Activated CD8-positive, alpha-beta memory T cell treated with anti-CD3 and anti-CD28 coated beads for 36 hours (primary cell): ENCODE measurements around the gene SH3YL1. TPM values are rescaled to one million over a fixed set of nuclear protein-coding genes. Genes with fewer than 3 reads are reported as not detected.

ENCODE experiments used
- CTCF ChIA-PET: fragments of 350-600 bp; sonication (Branson Sonifier 250); formaldehyde crosslinking; loops from one replicate; lab custom pipeline; 2021; ENCODE audit warnings: antibody characterized with exemption; lab: Charles Lee
- POLR2A ChIA-PET: fragments of 350-600 bp; sonication (Branson Sonifier 250); formaldehyde crosslinking; loops from one replicate; lab custom pipeline; 2021; ENCODE audit warnings: antibody characterized with exemption; lab: Charles Lee
- total RNA-seq, 2 experiments: library from RNA; stranded (reverse); gene quantifications; one replicate each; pipeline ENCODE4 v1.2.3, GENCODE V29; 2021

The SH3YL1 gene
- total RNA-seq, 2 experiments from 2014 or later = 16.4 to 17.1 TPM

GRCh38 chr2:283996-284794 lies 20.4 kb upstream of the SH3YL1 start:
- CTCF ChIA-PET = no interaction called here
- POLR2A ChIA-PET = no interaction called here

GRCh38 chr2:282371-283263 lies 18.8 kb upstream of the SH3YL1 start:
- ChIA-PET CTCF (no interaction called here), POLR2A (no interaction called here)

GRCh38 chr2:281381-281780 lies 17.5 kb upstream of the SH3YL1 start:
- ChIA-PET POLR2A (interaction anchor here (0.7 kb wide), 1 partner anchor 344 kb away, joined by 3 read pairs; no protein-coding TSS in a partner anchor), CTCF (no interaction called here)

- ChIA-PET CTCF (no interaction called here), POLR2A (no interaction called here)
These were observed 16.8 kb upstream of the SH3YL1 start for GRCh38 chr2:280650-281110.

GRCh38 chr2:279956-280649 lies 16.3 kb upstream of the SH3YL1 start:
- ChIA-PET POLR2A (no interaction called here), CTCF (no interaction called here)

DNA sequence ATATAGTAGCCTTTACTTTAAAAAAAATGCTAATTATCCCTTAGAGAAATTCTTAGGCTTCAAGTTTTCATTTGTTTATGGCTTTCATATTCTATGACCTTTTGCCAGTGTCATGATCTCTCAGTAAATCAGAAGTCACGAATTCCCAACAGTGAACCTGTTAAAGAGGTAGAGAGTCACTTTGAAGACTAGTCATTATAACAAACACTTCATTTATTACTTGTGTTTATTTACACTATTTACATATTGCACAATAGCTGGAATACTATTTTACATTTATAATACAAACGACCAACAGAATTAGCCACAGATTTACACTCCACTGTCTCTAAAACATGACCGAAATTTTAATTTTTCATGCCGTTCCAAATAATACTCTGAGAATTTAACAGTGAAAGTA lies 15.5 kb upstream of the SH3YL1 start:
- ChIA-PET POLR2A (no interaction called here), CTCF (no interaction called here)

DNA sequence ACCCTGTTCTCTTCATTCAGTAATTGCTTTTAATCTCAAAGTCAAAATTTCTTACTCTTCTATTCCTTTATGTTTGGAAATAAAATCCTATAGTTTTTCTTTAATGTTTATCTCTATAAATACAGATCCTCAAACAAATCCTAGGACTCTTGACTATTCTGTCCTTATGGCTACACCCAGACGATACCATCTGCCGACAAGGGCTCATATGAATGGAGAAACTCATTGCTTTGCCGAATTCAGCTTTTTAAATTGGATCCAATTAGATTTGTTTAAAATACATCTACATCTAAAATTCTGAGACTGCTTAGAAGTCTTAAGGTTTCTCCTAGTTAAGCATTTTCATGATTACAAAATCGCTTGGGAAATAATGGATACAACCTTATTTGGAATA lies 15.1 kb upstream of the SH3YL1 start:
- ChIA-PET POLR2A (no interaction called here), CTCF (no interaction called here)

DNA sequence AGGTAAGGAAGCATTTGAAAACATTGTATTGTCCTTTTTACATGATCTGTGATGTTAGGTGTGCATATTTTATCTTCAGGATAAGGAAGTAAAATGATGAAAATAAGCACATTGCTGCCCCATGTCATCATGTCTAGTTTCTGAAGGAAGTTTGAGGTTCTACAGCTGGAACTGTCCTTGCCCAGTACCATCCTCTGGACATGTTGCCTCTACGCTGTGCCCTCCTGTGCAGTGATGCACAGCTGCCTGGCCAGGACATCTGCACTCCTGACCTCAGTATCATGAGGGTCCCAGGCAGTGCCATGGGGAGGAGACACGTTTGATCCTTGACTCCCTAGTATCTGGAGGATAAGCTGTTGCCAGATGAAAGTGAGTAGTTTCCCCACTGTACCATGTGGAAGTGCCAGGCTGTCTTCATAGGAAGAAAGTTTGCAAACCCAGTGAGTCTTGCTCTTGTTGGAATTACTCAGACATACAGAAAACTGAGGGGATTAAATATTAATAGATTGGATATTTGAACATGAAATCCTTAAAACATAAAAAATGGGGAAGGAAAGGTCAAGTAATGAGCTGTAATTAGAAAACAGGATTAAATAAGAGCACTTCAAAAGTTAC lies 14.6 kb upstream of the SH3YL1 start:
- POLR2A ChIA-PET = no interaction called here
- CTCF ChIA-PET = no interaction called here

- ChIA-PET POLR2A (no interaction called here), CTCF (interaction anchor here (1.2 kb wide), 1 partner anchor 18 kb away, joined by 3 read pairs; no protein-coding TSS in a partner anchor)
These were observed 11.6 kb upstream of the SH3YL1 start for GRCh38 chr2:275466-275865.

DNA sequence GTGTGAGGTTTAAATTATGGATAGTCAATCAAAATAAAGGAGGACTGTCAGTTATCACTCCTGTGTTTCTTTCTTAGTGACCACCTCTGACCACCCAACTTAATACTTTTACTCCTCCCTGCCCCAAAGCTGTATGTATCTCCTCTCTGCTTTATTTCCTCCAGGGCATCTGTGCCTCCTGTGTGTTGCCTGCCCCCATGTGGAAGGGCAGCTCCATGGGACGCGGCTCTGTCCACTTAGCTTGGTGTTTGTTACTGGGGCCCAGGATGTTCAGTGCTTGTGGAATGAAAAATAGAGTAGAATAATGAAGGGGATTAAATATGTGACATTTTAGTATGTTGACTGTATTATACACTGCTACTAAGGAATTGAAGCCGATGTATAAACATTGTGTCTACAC lies 10.7 kb upstream of the SH3YL1 start:
- ChIA-PET CTCF (interaction anchor here (1.2 kb wide), 1 partner anchor 17 kb away, joined by 3 read pairs; no protein-coding TSS in a partner anchor), POLR2A (no interaction called here)

- ChIA-PET POLR2A (no interaction called here), CTCF (no interaction called here)
These were observed 9.5 kb upstream of the SH3YL1 start for GRCh38 chr2:273333-273732.

DNA sequence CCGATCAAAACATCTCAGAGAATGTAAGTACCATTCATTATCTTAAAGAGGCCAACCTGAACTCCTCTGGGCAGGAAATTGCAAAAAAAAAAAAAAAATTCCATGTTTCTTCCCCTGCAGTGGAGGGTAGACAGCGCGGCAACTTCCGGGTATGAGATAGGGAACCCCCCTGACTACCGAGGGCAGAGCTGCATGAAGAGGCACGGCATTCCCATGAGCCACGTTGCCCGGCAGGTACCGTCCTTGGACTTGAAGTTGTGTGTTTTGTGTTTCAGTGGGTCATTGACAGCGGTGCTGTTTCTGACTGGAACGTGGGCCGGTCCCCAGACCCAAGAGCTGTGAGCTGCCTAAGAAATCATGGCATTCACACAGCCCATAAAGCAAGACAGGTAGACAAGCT lies 8.1 kb upstream of the SH3YL1 start:
- POLR2A ChIA-PET = no interaction called here
- CTCF ChIA-PET = interaction anchor here (0.6 kb wide), 1 partner anchor 366 kb away, joined by 3 read pairs; no protein-coding TSS in a partner anchor

GRCh38 chr2:270861-271260 lies 7.0 kb upstream of the SH3YL1 start:
- ChIA-PET POLR2A (no interaction called here), CTCF (no interaction called here)

DNA sequence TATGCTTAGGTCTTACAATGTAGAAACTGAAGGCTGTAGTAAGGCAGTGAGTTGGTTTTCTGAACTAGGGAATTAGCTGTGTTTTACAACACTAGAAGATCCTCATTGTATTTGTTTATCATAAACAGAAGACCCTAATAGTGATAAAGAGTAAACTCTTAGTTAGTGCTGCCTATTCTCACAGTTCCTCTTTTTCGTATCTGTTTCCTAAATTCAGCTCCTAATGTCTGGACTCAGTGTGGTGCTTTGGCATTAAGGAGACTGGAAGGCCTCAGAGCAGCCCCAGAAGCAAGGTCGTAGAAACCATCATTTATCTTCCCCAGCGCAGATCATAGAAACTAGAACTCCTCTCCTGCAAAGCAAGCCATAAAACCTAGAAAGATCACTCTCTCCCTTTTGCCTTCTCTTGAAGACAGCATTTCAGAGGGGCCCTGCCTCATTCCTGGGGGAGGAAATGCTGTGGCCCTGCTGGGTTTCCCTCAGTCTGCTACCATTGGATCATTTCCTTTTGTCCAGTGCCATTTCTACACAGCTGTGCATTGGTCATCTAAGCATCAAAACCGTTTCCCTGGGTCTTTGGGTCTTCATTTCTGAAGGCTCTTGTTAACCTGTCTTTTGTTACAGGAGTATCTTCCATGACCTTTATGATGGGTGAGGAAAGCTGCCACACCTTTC lies 5.7 kb upstream of the SH3YL1 start:
- CTCF ChIA-PET = no interaction called here

DNA sequence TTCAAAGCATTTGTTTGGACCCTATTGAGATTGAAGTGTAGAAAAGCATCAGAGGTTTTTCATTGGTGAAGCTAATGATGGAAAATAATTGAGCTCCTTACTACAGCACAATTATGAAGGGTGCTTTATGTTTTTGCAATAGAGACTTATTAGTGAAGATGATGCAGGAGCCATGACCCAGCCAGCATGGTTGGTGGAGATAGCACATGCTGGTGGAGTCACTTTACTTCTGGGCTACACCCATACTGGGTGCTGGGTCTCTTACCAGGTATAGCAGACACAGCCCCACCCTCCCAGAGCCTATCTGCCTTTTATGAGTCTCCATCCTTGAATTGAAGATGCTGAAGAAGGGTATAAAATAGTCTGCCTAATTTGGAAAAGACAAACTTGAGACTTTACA lies 4.5 kb upstream of the SH3YL1 start:
- ChIA-PET POLR2A (no interaction called here), CTCF (no interaction called here)

More for the DNA sequence above, 5.7 kb upstream of the SH3YL1 start:
- POLR2A ChIA-PET = no interaction called here

GRCh38 chr2:264493-265468 lies 949 bp upstream of the SH3YL1 start, which contains the start of gene ACP1:
Gene ACP1 (plus strand): TSS chr2:264947. CDS start chr2:264965, 18 bp downstream.
- CTCF ChIA-PET = no interaction called here
- POLR2A ChIA-PET = no interaction called here

DNA sequence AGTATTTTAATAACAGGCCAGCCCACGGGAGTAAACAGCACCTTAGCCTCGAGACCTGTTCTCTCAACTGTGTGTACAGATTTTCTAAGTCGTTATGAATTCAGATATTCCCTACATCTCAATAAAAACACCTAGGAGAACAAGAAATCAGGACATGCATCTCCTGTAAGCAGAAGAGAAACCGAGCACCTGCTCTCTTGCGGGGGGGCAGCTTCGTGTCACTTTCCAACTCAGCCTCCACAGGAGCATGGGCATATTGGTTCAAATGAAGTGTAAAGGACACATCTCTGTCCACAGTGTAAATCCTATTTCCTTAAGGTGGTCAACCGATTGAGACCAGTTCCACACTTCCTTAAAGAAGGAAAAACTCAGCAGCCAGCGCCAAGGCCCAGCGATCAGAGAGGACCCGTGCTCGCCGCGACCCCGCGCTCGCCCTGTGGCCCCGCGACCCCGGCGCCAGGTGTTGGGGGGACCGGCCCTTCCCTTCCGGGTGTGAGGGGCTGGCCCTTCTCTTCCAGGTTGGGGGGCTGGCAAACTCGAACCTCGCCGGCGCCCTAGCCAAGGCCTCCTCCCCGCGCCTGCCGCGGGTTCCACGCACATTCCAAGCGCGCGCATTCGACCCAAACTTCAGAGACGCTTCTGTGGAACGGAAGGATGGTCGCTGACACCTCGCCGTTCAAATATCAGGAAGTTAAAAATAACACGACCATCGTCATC lies 652 bp downstream of the SH3YL1 start:
- CTCF ChIA-PET = no interaction called here
- POLR2A ChIA-PET = no interaction called here
